Thymus (tissue), 11 donors: ENCODE data around the gene GBP5. TPM values are rescaled to one million over a fixed set of nuclear protein-coding genes. Genes with fewer than 3 reads are reported as not detected.
"Not testable (repeated sequence)": the region's sequence is repeated elsewhere in the genome, so short reads cannot be mapped to it uniquely, and the experiment has no call there.

ENCODE experiments used
- DNase-seq, 9 donors: peaks; one replicate each; pipeline ENCODE4 v3.0.0-alpha.2; 2013; ENCODE audit warnings: low spot score in 9 of 9, low read depth in 6 of 9, missing footprints in 1 of 9
- H3K27ac ChIP-seq, 2 donors: one replicate each; pipeline ENCODE4 v1.5.1; 2013; ENCODE audit warnings: control low read depth in 1 of 2, low read depth in 1 of 2, low read length in 1 of 2, mild to moderate bottlenecking in 1 of 2, moderate library complexity in 1 of 2
- H3K27me3 ChIP-seq, 2 donors: one replicate each; pipeline ENCODE4 v1.5.1; 2013; ENCODE audit warnings: low read length in 1 of 2; ENCODE audit not compliant: control insufficient read depth in 2 of 2, insufficient read depth in 1 of 2
- H3K36me3 ChIP-seq, 2 donors: one replicate each; pipeline ENCODE4 v1.5.1; 2013; ENCODE audit warnings: low read length in 1 of 2, mild to moderate bottlenecking in 1 of 2, moderate library complexity in 1 of 2; ENCODE audit not compliant: control insufficient read depth in 2 of 2, insufficient read depth in 2 of 2
- H3K4me1 ChIP-seq, 2 donors: one replicate each; pipeline ENCODE4 v1.5.1; 2013; ENCODE audit warnings: low read length in 2 of 2; ENCODE audit not compliant: control insufficient read depth in 2 of 2, insufficient read depth in 2 of 2
- H3K4me3 ChIP-seq, 2 donors: one replicate each; pipeline ENCODE4 v1.5.1; 2013; ENCODE audit warnings: low read length in 2 of 2, control low read depth in 1 of 2, mild to moderate bottlenecking in 1 of 2
- H3K9me3 ChIP-seq, 2 donors: one replicate each; pipeline ENCODE4 v1.5.1; 2013; ENCODE audit warnings: low read length in 1 of 2, mild to moderate bottlenecking in 1 of 2; ENCODE audit not compliant: control insufficient read depth in 2 of 2, insufficient read depth in 1 of 2
- WGBS: extraction: QIAGEN DNeasy Blood & Tissue Kit; methylation state at CpG from one replicate; pipeline ENCODE4 v1.1.7; 2013; 5-methylcytosine and 5-hydroxymethylcytosine counted together
- polyA plus RNA-seq: library from polyadenylated mRNA; stranded (reverse); fragments of 200-250 nt; gene quantifications from one replicate; pipeline ENCODE4 v1.2.3, GENCODE V29; 2013
- total RNA-seq: library from RNA; stranded (reverse); fragments of 120-200 nt; gene quantifications from one replicate; pipeline ENCODE4 v1.2.4, GENCODE V29; 2013
- donor health status: healthy.

GBP5 gene
- total and polyA plus RNA-seq, 2 donors = 13.8 to 14.7 TPM

DNA sequence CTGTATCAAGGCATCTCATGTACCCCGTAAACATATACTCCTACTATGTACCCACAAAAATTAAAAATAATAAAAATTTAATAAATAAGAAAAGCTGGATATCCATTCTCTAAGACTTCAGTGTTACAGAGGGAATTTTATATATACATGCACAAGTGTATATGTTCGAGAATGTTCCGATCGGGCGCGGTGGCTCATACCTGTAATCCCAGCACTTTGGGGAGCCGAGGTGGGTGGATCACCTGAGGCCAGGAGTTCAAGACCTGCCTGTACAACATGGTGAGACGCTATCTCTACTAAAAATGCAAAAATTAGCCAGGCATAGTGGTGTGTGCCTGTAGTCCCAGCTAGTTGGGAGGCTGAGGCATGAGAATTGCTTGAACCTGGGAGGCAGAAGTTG is 17.1 kb downstream of the GBP5 start:
- H3K27ac ChIP-seq, H3K9me3 ChIP-seq, DNase-seq, H3K4me3 ChIP-seq, H3K27me3 ChIP-seq, H3K36me3 ChIP-seq: not testable (repeated sequence)
- 97% methylated on average over 8 of the region's 8 CpGs for WGBS
- H3K4me1 ChIP-seq = peaks cover 5 to 10% of the 10 kb centered on the region in 2 donors

- H3K4me3 ChIP-seq = no peak overlapping the region
- no peaks in the 10 kb centered on the region for H3K27me3 ChIP-seq
- 91% methylated on average over 4 of the region's 4 CpGs for WGBS
- no peak for DNase-seq
- H3K4me1 ChIP-seq = peaks cover 3 to 6% of the 10 kb centered on the region in 2 donors
- H3K9me3 ChIP-seq = no peaks in the 10 kb centered on the region
- no peaks in the 10 kb centered on the region for H3K36me3 ChIP-seq
- H3K27ac ChIP-seq = no peak overlapping the region
These were observed 17.9 kb downstream of the GBP5 start for GRCh38 chr1:89254658-89255287.

DNA sequence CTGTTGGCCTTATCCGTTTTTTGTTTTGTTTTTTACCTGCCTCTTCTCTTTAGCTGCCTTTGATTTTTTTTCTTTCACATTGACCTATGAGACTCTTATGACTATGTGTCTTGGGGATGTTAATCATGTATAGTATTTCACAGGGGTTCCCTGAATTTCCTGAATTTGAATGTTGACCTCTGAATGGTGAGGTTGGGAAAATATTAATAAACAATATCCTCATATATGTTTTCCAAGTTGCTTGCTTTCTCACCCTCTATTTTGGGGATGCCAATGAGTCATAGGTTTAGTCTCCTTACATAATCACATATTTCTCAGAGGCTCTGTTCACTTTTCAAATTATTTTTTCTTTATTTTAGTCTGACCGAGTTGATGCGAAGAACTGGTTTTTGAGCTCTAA is 29.6 kb downstream of the GBP5 start:
- H3K27ac ChIP-seq = no peak overlapping the region
- no peak for DNase-seq
- no peaks in the 10 kb centered on the region for H3K36me3 ChIP-seq
- no peaks in the 10 kb centered on the region for H3K9me3 ChIP-seq
- 98% methylated on average over 3 of the region's 3 CpGs for WGBS
- H3K4me1 ChIP-seq = no peaks in the 10 kb centered on the region
- H3K27me3 ChIP-seq = no peaks in the 10 kb centered on the region
- no peak overlapping the region for H3K4me3 ChIP-seq

Other genes with a start within 250 kb of the GBP5 start
- gene GBP3, start 250.0 kb downstream of the GBP5 start, total RNA-seq = 13.2 TPM
- gene GBP3, start 250.0 kb downstream of the GBP5 start, polyA plus RNA-seq = 16.2 TPM
- gene GBP1, start 207.7 kb downstream of the GBP5 start, total RNA-seq = 44.1 TPM
- 53.0 TPM for gene GBP1, start 207.7 kb downstream of the GBP5 start, polyA plus RNA-seq
- gene GBP2, start 146.7 kb downstream of the GBP5 start, total RNA-seq = 60.5 TPM
- 88.7 TPM for gene GBP2, start 146.7 kb downstream of the GBP5 start, polyA plus RNA-seq
- 0.05 TPM for gene GBP7, start 96.9 kb downstream of the GBP5 start, total RNA-seq
- 0.16 TPM for gene GBP7, start 96.9 kb downstream of the GBP5 start, polyA plus RNA-seq
- gene GBP4, start 73.9 kb downstream of the GBP5 start, total RNA-seq = 14.8 TPM
- gene GBP4, start 73.9 kb downstream of the GBP5 start, polyA plus RNA-seq = 17.9 TPM
- 0.61 TPM for gene GBP6, start 91.2 kb upstream of the GBP5 start, total RNA-seq
- 1.8 TPM for gene GBP6, start 91.2 kb upstream of the GBP5 start, polyA plus RNA-seq